Upper lobe of left lung (tissue), 6 donors: ENCODE data around the gene ZNF436. TPM values are rescaled to one million over a fixed set of nuclear protein-coding genes. Genes with fewer than 3 reads are reported as not detected.

ENCODE experiments used
- ATAC-seq, 2 donors: fragments of 200-7000 bp; cut with Tn5 transposase; one replicate each; pipeline ENCODE4 v1.9.1; 2022; ENCODE audit warnings: mild to moderate bottlenecking in 2 of 2, moderate library complexity in 2 of 2; ENCODE audit not compliant: low FRiP score in 2 of 2
- DNase-seq, 2 donors: peaks; one replicate each; pipeline ENCODE4 v3.0.0-alpha.2; 2019 to 2020
- H3K27ac ChIP-seq, 4 donors: fragments of 200-600 bp; sonication (generic); one replicate each; pipeline ENCODE4 v1.5.1; 2016 to 2019
- H3K27me3 ChIP-seq, 4 donors: fragments of 200-600 bp; sonication (generic); one replicate each; pipeline ENCODE4 v1.5.1; 2017 to 2019
- H3K36me3 ChIP-seq, 4 donors: fragments of 200-600 bp; sonication (generic); one replicate each; pipeline ENCODE4 v1.5.1; 2016 to 2019
- H3K4me1 ChIP-seq, 4 donors: fragments of 200-600 bp; sonication (generic); one replicate each; pipeline ENCODE4 v1.5.1; 2018 to 2019
- H3K4me3 ChIP-seq, 4 donors: fragments of 200-600 bp; sonication (generic); one replicate each; pipeline ENCODE4 v1.5.1; 2017 to 2019; ENCODE audit warnings: mild to moderate bottlenecking in 2 of 4, moderate library complexity in 1 of 4
- H3K9me3 ChIP-seq, 4 donors: fragments of 200-600 bp; sonication (generic); one replicate each; pipeline ENCODE4 v1.5.1; 2018 to 2019
- CTCF ChIP-seq, 6 experiments: fragments of 450-650 bp in 4 of 6; fragments of 200-600 bp in 2 of 6; sonication (generic) in 2 of 6; IDR thresholded peaks; one replicate each; pipeline ENCODE4 v1.5.1; 2016 to 2019; ENCODE audit warnings: antibody characterized with exemption in 6 of 6
- EP300 ChIP-seq, 4 donors: sonication (generic); formaldehyde crosslinking; IDR thresholded peaks; one replicate each; pipeline ENCODE4 v1.5.1; 2017; ENCODE audit warnings: antibody characterized with exemption in 4 of 4, control low read depth in 2 of 4
- POLR2A ChIP-seq, 4 donors: fragments of 450-650 bp; IDR thresholded peaks; one replicate each; pipeline ENCODE4 v1.5.1; 2016 to 2017; ENCODE audit warnings: antibody characterized with exemption in 4 of 4, mild to moderate bottlenecking in 2 of 4
- POLR2AphosphoS5 ChIP-seq, 2 donors: sonication (generic); formaldehyde crosslinking; IDR thresholded peaks; one replicate each; pipeline ENCODE4 v1.5.1; 2017; ENCODE audit warnings: antibody characterized with exemption in 2 of 2
- WGBS, 2 donors: methylation state at CpG; one replicate each; pipeline ENCODE4 v1.1.5; 2017 to 2018; 5-methylcytosine and 5-hydroxymethylcytosine counted together
- total RNA-seq, 6 donors: library from RNA; depleted of rRNA in 4 of 6; stranded (reverse); fragments of >200 nt in 4 of 6; gene quantifications; one replicate each; pipeline versions ENCODE4 v1.1.0 to v1.2.1, GENCODE V29; 2016 to 2021
- donor health status: DM: no; HTN: no; CAD: no; lungs with moderate emphysema.
- donor health status: DM: no; HTN: yes; CAD: no; lungs with severe emphysema.

The ZNF436 gene
- total RNA-seq, 6 donors from 2014 or later: 5.5 to 11.3 (median 8.2) TPM

DNA sequence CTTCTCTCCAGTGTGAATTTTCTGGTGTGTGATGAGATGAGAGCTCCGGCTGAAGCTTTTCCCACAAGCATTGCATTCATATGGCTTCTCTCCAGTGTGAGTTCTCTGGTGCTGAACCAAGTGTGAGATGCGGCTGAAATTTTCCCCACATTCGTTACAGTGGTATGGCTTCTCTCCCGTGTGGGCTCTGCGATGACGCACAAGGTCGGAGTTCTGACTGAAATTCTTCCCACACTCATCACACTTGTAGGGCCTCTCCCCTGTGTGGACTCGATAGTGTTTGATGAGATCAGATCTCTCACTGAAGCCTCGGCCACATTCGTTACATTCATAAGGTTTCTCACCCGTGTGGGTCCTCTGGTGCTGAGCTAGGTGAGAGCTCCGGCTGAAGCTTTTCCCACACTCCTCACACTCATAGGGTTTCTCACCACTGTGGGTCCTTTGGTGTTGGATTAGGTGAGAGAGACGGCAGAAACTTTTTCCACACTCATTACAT is 7.4 kb downstream of the ZNF436 start:
- ATAC-seq: no peak

DNA sequence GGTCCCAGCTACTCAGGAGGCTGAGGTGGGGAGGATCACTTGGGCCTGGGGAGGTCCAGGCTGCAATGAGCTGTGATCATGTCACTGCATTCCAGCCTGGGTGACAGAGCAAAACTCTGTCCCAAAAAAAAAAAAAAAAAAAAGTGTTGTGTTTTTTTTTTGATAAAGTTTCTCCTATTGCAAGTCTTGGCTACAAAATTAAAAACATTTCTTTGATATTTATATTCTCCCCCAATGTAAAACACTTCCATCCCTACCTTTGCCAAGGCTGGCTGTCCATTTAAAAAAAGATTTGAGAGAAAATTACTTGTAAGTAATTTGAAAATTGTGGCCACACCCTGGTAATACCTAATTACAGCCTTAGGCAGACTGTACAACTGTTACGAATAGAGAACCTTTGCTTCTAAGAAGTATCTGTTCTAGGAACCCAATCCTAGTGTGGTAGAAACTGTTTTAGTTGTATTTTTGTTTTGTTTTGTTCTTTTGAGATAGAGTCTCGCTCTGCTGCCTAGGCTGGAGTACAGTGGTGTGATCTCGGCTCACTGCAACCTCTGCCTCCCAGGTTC is 11.2 kb downstream of the ZNF436 start:
- no peak for TF ChIP-seq POLR2A (IDR thresholded peaks at IDR 0.05)
- TF ChIP-seq POLR2AphosphoS5 (IDR thresholded peaks at IDR 0.05): no peak
- no peak for TF ChIP-seq EP300 (IDR thresholded peaks at IDR 0.05)
- TF ChIP-seq CTCF (IDR thresholded peaks at IDR 0.05): no peak
- no peaks in the 10 kb centered on the region for H3K27me3 ChIP-seq
- DNase-seq (no peak), ATAC-seq (no peak)
- no peaks in the 10 kb centered on the region for H3K4me1 ChIP-seq
- no peak overlapping the region for H3K27ac ChIP-seq
- peaks cover 13 to 48% (median 29%) of the 10 kb centered on the region in 4 donors for H3K36me3 ChIP-seq
- WGBS, 2 donors: 93 to 96% methylated on average over 3 of the region's 3 CpGs
- no peak overlapping the region for H3K4me3 ChIP-seq
- H3K9me3 ChIP-seq: peaks cover 30 to 39% (median 37%) of the 10 kb centered on the region in 4 donors

More for the DNA sequence above, 7.4 kb downstream of the ZNF436 start:
- H3K27ac ChIP-seq: no peak overlapping the region
- H3K4me3 ChIP-seq: no peak overlapping the region
- peaks cover 5 to 12% (median 8%) of the 10 kb centered on the region in 4 donors for H3K4me1 ChIP-seq
- 95 to 98% methylated on average over 12 of the region's 13 CpGs for WGBS, 2 donors
- DNase-seq: no peak
- peaks cover 38 to 50% (median 46%) of the 10 kb centered on the region in 4 donors for H3K9me3 ChIP-seq
- TF ChIP-seq EP300 (IDR thresholded peaks at IDR 0.05): no peak
- TF ChIP-seq POLR2AphosphoS5 (IDR thresholded peaks at IDR 0.05): no peak
- TF ChIP-seq CTCF (IDR thresholded peaks at IDR 0.05): no peak
- no peak for TF ChIP-seq POLR2A (IDR thresholded peaks at IDR 0.05)
- H3K27me3 ChIP-seq: no peaks in the 10 kb centered on the region
- peaks cover 13 to 79% (median 41%) of the 10 kb centered on the region in 4 donors for H3K36me3 ChIP-seq

DNA sequence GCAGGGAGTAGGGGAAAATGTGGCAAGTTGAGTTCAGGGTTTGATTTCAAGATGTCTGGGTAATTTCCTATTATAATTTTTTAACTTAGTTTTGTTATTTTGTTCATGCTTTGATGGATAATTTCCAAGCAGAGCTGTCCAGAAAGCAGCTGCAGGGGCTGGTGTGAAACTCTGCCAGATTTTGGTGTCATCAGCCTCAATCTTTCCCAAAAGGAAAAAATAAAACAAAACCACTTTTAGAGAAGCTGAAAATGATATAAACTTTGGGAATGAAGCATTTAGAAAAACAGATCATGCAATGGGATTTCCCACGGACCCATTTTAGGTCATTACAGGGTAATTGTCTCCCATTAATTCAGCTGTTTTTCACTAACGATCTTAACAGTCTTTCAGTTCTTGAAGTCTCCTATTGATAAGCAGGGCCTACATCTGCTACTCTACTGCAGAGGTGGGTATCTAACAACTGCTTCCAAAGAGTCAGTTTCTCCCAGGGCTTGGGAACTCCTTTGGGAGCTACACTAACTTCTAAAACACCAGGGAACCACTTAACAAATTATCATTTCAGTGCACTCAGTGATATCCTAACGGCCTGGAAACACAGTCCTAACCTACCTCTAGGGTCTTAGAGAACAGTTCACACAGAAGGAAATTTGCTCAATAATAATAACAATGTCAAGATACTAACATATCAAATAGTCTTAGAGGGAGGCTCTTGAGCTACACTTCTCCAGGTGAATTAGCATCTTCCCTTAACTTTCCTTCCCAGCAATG is 12.3 kb downstream of the ZNF436 start:
- no peak for DNase-seq
- peaks cover 19 to 28% (median 26%) of the 10 kb centered on the region in 4 donors for H3K9me3 ChIP-seq
- TF ChIP-seq POLR2AphosphoS5 (IDR thresholded peaks at IDR 0.05) (no peak), CTCF (IDR thresholded peaks at IDR 0.05) (no peak), POLR2A (IDR thresholded peaks at IDR 0.05) (no peak), EP300 (IDR thresholded peaks at IDR 0.05) (no peak)
- no peak for ATAC-seq
- WGBS, 2 donors: 60 to 68% methylated on average over 3 of the region's 3 CpGs
- H3K27me3 ChIP-seq: no peaks in the 10 kb centered on the region
- H3K36me3 ChIP-seq: peaks cover 3 to 38% (median 20%) of the 10 kb centered on the region in 4 donors
- H3K27ac ChIP-seq: peak overlapping the region in 1 of 4 donors; percentile 10
- H3K4me1 ChIP-seq: no peaks in the 10 kb centered on the region
- H3K4me3 ChIP-seq: no peak overlapping the region

DNA sequence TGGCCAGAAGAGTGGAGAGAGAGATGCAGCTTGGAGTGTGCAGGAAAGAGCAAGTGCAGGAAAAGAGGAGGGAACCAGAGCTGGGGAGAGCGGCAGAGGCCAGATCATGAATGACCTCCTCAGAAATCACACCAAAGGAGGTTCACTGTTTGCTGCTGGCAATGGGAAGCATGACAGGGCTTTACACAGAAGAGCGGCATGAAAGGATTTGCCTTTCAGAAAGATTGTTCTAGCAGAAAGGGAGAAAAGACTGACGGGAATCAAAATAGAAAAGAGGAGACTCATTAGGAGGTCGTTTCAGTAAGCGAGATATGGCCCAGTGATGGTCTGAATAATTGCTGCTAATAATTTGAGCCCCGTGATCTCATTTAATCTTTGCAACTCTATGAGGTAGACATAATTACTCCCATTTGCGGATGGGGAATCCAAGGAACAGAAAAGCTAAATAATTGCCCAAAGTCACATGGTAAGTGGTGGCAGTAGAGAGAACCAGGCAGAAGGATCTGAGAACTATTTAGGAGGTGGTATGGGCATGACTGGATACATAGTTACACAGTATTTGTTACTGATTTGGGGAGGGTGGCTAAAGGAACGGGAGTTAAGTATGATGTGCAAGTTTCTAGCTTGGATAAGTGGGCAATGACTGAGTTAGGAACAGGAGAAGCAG is 13.0 kb downstream of the ZNF436 start:
- Histone ChIP-seq H3K27me3 (no peaks in the 10 kb centered on the region), H3K27ac (no peak overlapping the region), H3K36me3 (peaks cover 0 to 30% (median 13%) of the 10 kb centered on the region in 4 donors), H3K4me3 (no peak overlapping the region), H3K9me3 (peaks cover 12 to 21% (median 19%) of the 10 kb centered on the region in 4 donors), H3K4me1 (no peaks in the 10 kb centered on the region)
- WGBS, 2 donors: 87 to 90% methylated on average over 8 of the region's 8 CpGs
- ATAC-seq (no peak), DNase-seq (no peak)
- TF ChIP-seq POLR2AphosphoS5 (IDR thresholded peaks at IDR 0.05) (no peak), CTCF (IDR thresholded peaks at IDR 0.05) (no peak), POLR2A (IDR thresholded peaks at IDR 0.05) (no peak)
